Measurements from ENCODE around the gene GTF2H2.
"Not testable (repeated sequence)": the region's sequence is repeated elsewhere in the genome, so short reads cannot be mapped to it uniquely, and the experiment has no call there.

The GTF2H2 gene

DNA sequence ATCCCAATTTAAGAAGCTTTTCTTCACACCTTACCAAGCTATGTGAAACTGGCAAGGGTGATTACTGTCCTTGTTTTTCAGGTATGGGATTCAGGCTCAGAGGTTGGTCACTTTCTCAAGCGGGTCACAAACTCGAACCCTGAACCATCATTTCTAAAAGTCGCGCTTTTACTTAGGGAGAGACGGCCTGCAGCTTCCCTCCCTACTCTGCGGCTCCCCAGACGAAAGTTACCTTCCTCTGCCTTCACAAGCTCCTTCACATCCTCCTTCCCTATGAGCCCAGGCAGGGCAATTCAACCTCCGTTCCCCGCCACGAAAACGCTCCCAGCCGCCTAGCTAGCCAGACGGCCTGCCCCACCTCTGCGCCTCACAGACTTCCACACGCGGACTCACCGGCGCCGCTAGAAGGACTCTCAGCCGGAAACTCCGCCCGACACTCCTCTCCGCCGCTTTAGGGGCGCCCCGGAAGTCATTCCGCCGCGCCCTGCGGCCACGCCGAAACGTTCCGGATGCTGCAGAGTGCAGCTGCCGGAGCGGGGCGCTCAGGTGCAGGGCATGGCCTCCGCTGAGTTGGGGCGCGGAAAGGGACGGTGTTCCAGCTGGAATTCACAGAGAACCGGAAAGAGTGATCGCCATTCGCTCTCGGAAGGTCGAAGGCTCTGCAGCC, at the start of gene GTF2H2:
GTF2H2 (minus strand) TSS at position 415 of the 667 bp plus-strand sequence. CDS start 4,913 bp downstream, outside the sequence.
- not testable (repeated sequence) for DNase-seq

GRCh38 chr5:71109730-71110275, 42.3 kb upstream of the GTF2H2 start:
- DNase-seq = not testable (repeated sequence)

GRCh38 chr5:71099996-71100395, 32.5 kb upstream of the GTF2H2 start:
- not testable (repeated sequence) for DNase-seq

DNA sequence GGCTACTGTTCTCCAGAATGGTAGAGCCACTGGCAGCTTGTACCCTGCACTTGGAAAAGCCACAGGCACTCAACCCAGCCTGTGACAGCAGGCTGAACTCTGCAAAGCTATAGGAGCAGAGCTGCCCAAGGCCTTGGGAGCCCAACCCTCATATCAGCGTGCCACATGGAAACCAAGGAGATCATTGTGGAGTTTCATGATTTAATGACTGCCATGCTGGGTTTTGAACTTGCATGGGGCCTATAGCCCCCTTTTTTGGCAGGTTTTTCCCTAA, 30.4 kb upstream of the GTF2H2 start:
- not testable (repeated sequence) for DNase-seq

GRCh38 chr5:71097173-71097929, 29.9 kb upstream of the GTF2H2 start:
- DNase-seq = not testable (repeated sequence)

GRCh38 chr5:71089773-71090172, 22.3 kb upstream of the GTF2H2 start:
- not testable (repeated sequence) for DNase-seq

DNA sequence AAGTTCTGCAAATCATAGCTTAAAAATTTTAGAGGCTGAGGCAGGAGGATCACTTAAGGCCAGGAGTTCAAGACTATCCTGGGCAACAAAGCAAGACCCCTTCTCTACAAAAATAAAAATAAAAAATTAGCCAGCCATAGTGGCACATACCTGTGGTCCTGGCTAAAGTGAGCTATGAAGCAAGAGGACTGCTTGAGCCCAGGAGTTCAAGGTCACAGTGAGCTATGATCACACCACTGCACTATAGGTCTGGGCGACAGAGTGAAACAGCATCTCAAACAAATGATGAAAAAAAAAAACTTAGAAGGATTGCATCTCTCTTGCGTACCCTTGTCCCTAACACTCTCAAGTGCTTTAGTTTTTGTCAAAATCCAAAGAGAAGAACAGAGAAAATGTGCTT, 21.3 kb upstream of the GTF2H2 start:
- DNase-seq = not testable (repeated sequence)

DNA sequence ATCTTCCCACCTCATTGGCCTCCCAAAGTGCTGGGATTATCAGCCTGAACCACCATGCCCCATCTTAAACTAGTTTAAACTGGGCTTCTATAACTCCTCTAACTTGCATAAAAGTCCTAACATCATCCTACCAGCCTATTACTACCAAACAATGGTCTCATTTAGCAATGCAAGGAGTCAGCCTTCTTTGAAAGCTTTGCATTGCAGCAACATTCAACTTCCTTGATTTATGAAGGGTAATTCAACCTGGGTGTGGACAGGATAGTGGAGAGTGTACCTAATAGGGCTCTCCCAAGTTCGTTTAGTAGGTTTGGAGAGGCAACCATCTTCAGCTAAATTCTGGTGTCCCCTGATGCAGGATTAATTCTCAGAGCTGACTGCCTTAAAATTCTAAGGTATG, 18.7 kb upstream of the GTF2H2 start:
- DNase-seq = not testable (repeated sequence)

DNA sequence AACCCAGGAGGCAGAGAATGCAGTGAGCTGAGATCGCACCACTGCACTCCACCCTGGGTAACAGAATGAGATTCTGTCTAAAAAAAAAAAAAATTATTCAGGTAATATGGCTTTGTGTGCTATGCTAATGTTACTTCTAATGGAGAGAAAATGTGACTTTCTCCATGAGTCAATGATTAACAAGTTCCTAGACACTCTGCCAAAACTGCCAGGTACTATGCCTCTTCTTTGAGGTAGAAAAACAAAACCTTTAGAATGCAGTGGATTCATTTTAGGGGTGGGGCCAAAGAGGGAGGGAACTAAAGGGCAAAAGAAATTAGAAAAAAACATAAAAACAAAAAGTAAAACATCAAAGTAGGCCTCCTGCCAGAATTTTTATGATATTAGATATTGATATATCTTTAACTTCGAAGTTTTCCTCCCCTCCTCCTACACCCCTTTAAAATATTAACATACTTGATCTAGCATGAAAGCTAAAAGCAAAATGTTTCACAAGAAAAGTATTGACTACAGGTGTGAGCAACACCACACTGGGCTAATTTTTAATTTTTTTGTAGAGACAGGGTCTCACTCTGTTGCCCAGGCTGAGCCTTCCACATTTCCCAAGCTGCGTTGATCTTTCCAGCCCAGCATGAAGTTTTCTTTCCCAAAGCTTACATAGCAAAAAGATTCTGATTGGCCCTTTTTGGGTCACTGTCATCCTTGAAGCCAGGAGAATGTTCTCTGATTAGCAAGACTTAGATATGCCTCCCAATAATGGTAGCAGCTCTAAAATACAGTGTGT, 17.0 kb upstream of the GTF2H2 start:
- not testable (repeated sequence) for DNase-seq

DNA sequence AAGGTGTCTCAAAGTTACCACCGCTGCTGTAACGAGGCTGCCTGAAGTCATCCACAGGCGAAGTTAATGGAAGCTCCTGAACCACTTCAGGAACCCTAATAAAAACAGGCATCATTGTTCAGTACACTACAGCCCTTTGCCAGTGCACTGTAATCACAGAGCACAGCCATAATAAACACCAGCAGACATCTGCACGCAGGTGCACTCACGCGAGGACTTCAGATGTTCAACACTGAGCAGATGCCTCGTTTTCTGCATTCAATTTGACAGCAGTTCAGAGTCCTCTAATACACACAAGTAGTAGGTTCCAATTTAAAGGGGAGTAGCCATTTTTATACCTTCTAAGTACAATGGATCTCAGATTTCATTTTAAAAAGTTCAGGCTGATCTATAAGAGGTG, 15.4 kb upstream of the GTF2H2 start:
- DNase-seq = not testable (repeated sequence)

GRCh38 chr5:71082340-71082739, 14.9 kb upstream of the GTF2H2 start:
- DNase-seq = not testable (repeated sequence)

DNA sequence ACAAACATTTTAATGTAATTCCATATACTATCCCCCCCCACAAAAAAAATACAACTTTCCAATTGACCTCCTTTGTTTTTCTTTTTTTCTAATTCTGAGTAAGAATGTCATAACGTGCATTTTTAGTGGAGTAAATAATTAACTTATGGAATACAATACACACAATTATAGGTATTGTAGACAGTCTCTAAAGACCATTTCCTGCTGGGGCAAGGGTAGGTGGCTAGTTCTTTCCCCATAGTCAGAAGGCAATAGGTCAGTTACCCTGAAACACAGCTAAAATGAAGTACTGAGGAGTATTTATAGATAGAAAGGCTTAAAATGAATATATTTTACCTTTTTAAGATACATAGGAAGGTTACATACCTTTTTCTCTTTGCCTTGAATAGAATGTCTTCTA, 6.2 kb downstream of the GTF2H2 start:
- not testable (repeated sequence) for DNase-seq

- not testable (repeated sequence) for DNase-seq
Observed at GRCh38 chr5:71059426-71059825, 8.1 kb downstream of the GTF2H2 start.

- not testable (repeated sequence) for DNase-seq
Observed at GRCh38 chr5:71044808-71045207, 22.7 kb downstream of the GTF2H2 start.

GRCh38 chr5:71044128-71044527, 23.3 kb downstream of the GTF2H2 start:
- not testable (repeated sequence) for DNase-seq

- DNase-seq = not testable (repeated sequence)
Observed at GRCh38 chr5:71031046-71031776, 36.3 kb downstream of the GTF2H2 start.

DNA sequence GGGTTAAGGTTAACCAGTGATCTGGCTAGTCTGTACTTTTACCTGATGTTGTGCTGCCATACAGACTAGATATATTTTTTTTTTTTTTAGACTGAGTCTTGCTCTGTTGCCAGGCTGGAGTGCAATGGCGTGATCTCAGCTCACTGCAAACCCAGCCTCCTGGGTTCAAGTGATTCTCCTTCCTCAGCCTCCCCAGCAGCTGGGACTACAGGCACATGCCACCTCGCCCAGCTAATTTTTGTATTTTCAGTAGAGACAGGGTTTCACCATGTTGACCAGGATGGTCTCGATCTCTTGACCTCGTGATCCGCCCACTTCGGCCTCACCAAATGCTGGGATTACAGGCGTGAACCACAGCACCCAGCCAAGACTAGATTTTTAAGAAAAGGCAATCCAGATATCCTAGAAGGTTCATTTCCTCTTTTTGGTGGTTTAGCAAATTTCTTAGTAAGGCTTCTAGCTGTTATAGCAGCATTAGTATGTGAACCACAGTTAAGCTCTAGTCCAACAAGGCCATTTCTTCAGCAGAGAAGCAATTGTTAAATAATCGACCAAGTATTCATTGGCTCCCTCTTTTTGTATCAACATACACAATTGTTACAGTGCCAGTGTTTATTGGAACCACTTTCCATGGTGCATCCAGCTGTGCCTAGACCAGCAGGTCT, 42.1 kb downstream of the GTF2H2 start, which contains the start of gene NAIP:
NAIP (minus strand) TSS at position 51 of the 665 bp plus-strand sequence. CDS start 12,424 bp downstream, outside the sequence.
- DNase-seq = not testable (repeated sequence)

GRCh38 chr5:71020643-71021042, 46.8 kb downstream of the GTF2H2 start:
- not testable (repeated sequence) for DNase-seq

DNA sequence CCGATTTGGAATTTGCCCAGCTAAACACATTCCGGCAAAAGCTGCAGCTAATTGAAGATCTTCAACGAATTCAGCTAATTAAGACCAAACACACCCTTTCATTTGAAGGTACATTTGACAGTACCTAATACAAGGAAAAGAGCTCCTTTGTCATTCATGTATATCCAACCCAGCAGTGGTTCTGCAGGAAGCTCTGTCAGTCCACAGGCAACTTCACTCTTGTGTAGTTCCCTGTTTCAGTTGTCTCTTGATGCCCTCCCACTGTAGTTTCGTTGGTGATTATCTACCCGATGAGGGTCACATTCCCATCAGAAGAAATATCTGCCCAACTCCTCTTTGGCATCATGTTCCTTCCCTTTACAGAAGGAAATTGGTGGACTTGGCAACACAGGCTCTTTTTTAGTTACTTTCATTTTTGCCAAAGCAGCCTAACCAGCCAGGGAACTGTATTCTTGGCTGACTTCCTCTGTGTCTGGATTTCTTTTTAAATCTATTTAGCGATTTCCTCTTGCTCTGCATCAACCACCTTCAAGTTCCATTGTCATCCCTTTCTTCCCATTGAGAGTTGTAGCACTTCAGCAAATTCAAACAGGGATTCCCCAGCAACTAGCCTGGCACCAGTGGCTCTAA, 49.0 kb downstream of the GTF2H2 start:
- not testable (repeated sequence) for DNase-seq

DNA sequence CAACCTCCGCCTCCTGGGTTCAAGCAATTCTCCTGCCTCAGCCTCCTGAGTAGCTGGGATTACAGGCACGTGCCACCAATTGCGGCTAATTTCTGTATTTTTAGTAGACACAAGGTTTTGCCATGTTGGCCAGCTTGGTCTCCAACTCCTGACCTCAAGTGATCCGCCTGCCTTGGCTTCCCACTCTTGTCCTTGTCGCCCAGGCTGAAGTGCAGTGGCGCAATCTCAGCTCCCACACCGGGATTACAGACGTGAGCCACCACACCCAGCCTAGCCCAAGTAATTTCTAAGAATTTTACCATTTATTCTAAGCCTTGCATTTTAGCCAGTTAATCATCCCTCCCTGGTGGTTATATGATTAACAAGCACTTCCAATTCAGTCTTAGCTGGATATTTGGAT, 53.3 kb downstream of the GTF2H2 start:
- DNase-seq = no peak

- no peak for DNase-seq
Observed at GRCh38 chr5:71013575-71013974, 53.9 kb downstream of the GTF2H2 start.

Data from EL (cell line).